A204.1 (cell line): Measurements from ENCODE around the gene PRPF6.
"Not testable (repeated sequence)": the region's sequence is repeated elsewhere in the genome, so short reads cannot be mapped to it uniquely, and the experiment has no call there.

Experiments used
- FAIRE-seq: peaks from 2 replicates; lab custom pipeline; 2012; peaks lifted over from hg19 to GRCh38; lab: Jason Lieb, UNC

Gene PRPF6

DNA sequence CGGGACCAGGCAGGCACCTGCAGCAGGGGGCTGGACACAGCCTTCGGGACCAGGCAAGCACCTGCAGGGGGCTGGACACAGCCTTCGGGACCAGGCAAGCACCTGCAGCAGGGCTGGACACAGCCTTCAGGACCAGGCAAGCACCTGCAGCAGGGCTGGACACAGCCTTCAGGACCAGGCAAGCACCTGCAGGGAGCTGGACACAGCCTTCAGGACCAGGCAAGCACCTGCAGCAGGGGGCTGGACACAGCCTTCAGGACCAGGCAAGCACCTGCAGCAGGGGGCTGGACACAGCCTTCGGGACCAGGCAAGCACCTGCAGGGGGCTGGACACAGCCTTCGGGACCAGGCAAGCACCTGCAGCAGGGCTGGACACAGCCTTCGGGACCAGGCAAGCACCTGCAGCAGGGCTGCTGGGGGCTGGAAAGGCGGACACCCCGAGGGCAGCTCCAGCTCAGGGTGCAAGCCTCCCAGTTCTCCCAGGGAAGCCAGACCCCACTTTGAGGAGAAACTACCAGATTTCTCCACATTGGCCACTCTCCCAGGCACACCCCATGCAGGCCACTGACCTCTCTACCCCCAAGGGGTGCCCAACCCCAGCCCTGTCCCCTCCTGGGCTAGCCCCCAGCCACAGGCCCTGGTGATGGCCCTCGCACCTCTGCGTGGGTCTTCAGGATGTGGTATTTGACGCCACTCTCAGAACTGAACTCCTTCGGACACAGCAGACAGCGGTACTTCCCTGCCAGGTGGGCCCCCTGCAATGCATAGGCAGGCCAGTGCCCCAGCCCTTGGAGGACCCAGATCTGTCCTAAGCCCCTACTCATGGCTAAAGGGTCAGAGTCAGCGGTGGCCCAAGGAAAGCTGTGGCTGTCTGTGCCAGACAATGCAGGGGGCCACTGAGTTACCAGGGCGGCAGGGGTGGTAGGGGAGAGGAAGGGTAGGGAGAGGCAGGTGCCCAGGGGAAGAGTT, 20.0 kb upstream of the PRPF6 start:
- FAIRE-seq = not testable (repeated sequence)

DNA sequence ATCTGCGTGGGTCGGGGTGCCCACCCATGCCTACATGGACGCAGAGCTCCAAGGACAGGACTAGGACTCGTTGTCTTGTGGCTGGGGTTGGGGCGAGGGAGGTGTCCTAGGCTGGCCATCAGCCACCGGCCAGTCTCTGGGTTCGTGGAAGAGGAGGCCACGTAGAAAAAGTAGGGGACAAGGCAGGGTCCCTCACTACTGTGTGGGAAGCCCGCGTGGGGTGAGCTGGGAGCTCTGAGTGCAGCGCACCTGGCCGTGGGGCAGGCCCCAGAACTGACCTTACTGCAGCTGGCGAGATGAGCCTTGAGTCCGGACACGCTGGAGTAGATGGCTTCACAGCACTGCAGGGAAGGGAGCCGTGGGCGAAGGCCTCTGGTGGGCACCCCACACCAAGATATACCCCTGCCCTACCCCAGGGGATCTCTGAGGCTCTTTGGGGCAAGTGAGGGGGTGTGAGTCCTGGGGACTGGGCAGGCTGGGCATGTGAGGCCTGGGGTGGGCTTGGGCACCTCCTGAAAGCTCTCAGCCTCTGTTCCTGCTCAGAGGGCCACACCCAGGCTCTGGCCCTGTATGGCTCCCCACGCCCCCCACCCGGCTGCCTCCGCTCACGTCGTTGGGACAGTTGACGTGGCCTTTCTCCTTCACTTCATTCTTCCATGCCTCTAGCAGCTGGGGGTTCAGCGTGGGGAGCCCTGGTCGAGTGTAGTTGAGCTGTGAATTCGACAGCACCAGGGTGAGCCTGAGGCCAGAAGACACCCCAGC, 19.1 kb upstream of the PRPF6 start:
- no peak for FAIRE-seq

DNA sequence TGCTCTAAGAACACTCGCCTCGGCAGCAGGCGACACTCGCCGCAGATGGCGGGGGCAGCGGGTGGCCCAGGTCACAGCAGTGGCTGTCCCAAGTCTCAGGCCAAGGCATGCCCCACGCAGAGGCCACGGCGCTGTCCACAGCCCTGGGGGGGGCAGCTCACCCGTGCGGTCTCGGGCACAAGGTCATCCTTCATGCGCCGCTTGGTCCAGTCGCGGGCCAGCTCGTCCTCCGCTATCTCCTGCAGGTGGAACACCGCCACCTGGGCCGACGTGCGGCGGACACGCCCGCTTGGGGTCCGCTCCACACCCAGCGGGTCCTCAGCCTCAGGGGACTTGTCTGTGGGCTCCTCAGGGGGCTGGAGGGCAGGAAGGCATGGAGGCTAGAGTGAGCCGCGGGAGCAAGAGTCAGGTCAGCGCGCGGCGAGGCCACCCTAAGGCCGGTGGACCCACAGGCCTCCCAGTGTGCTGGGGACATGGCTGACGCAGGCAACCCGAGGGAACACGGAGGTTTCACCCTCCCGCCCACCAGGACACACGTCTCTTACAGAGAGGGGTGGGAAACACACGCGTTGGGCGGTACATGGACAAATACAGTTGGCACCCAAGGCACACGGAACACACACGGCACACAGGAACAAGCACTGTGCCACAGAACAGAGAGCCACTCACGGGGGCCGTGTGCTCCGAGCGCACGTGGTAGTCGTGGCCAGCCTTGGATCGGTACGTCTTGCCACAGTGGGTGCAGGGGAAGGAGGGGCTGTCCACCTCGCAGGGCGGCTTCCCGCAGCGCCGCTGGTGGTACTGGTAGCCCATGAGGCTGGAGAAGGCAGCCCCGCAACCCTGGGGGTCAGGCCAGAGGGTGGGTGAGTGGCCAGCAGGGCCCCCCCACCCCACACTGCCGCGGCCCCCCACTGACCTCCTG, 18.2 kb upstream of the PRPF6 start:
- FAIRE-seq = no peak

DNA sequence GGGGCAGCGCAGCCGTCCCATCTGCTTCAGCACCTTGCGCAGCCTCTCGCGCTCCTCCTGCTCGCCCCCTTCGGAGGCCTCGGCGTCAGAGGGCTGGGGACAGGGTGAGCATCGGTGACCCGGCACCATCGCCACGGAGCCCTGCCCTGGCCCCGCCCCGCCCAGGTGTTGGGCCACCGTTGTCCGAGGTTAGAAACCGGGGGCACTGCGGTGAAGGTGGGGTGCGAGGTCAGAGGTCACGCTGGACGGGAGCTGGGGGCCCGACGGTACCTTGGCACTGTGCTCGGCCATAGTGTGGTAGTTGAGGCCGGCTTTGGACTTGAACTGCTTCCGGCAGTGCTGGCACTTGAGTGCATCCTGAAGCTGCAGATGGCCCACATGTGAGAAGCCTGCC, 17.6 kb upstream of the PRPF6 start:
- no peak for FAIRE-seq

DNA sequence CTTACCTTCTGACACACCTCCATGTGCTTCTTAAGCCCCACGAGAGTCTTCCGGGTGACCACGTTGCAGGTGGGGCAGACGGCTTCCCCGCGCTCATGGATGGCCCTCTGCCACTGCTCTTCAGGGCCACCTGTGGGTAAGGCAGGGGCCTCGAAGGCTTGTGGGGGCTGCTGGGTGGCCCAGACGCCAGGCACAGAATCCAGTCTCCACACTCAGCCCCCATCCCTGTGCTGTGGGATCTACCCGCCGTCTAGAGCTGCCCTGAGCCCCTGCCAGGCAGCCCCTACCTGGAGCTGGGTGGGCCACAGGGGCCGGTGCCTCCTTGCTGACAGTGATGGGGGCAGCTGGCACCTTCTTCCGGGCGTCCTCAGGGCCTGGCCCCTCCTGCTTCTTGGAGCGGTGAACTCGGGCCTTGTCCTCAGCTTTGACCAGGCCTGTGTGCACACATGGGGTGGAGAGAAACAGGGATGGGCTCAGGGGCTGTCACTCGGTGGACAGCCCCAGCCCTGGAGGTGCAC, 17.1 kb upstream of the PRPF6 start:
- FAIRE-seq = no peak

DNA sequence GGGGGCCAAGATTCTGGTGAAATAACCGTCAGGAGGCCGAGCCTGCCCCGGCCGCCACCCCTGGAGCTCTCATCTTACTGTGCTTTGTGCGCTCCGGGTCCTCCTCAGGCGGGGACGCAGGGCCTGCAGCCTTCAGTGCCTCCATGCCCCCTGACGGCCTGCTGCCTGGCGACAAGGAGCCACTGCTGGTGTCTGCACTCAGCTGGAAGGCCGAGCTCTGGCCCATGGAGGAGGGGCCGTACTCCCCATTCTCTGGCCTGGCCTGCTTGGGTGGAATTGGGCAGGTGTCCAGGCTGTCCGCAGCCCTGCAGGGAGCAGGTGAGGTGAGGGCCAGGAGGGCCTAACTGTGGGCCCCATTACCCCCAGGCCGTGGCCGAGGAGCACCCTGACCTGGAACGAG, 16.5 kb upstream of the PRPF6 start:
- no peak for FAIRE-seq

DNA sequence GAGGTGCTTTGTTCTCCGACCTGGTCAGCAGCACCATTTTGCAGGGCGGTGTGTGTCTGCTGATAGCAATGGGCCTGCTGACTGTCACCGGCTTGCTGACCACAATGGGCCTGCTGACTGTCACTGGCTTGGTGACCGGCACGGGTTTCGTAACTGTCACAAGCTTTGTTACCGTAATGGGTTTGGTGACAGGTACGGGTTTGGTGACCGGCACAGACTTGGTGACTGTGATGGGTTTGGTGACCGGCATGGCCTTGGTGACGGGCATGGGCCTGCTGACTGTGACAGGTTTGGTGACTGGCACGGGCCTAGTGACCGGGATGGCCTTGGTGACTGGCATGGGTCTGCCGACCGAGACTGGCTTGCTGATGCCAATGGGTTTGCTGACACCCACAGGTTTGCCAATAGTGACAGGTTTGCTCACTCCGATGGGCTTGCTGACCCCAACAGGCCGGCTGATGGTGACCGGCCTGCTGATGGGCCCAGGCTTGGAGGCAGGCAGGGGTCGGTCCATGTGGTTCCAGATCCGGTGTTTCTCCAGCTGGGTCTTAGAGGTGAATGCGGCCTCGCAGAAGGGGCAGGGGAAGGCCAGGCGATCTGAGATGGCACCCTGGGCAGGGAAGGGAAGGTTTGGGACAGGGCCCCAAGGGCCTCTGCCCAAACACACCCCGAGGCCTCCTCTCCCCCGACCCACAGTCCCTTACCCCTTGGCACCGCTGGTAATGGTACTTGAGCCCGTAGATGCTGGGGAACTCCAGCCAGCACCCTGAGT, 14.6 kb upstream of the PRPF6 start:
- FAIRE-seq = no peak

DNA sequence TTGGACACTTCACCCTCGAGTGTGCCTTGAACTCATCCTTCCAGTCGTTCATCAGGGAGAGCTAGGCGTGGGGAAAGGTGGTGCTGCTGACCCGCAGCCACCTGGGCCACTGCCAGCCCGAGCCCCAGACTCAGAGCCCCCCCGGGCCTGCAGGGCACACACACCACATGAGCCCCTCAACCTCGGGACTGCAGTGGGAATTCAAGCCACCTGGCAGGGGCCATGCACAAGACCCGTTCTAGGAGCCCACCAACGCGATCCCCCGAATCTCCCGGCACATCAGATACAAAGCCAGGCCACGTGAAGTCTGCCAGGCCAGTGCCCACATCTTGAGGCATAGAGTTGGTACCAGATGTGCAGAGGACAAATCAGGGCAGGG, 14.0 kb upstream of the PRPF6 start:
- FAIRE-seq = no peak

DNA sequence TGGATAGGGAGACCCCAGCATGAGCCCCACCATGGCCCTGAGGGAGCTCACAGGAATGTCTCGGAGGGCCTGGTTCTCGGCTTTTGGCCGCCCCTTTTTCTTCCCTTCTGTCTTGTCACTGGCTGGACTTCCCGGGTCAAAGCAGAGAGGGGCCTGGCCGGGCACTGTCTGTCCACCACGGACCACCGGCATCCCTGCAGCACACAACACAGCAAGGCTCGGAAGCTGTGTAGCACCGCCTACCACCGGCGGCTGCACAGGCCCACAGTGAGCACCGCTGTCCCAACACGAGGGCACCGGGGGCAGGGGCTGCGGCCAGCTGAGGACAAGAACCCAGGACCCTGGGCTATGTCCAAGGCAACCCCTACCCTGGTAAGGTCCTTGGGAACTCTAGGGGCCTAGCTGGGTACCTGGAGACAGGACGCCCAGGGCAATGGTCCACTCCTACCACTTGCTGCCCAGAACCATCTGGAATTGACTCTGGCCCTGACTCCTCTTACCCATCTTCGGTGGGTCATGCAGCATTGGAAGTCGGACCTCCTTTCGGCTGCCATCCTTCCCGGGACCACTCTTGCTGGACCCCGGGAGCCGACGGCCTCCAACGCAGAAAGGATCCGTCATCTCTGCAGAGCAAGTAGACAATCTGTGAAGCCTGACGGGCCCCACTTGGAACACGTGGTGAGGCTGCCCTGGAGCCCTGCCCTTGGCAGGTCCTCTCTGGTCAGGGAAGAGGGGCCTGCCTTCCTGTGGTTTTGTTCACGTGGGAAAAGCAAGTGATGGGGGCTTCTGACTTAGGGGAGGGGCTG, 13.4 kb upstream of the PRPF6 start:
- no peak for FAIRE-seq

DNA sequence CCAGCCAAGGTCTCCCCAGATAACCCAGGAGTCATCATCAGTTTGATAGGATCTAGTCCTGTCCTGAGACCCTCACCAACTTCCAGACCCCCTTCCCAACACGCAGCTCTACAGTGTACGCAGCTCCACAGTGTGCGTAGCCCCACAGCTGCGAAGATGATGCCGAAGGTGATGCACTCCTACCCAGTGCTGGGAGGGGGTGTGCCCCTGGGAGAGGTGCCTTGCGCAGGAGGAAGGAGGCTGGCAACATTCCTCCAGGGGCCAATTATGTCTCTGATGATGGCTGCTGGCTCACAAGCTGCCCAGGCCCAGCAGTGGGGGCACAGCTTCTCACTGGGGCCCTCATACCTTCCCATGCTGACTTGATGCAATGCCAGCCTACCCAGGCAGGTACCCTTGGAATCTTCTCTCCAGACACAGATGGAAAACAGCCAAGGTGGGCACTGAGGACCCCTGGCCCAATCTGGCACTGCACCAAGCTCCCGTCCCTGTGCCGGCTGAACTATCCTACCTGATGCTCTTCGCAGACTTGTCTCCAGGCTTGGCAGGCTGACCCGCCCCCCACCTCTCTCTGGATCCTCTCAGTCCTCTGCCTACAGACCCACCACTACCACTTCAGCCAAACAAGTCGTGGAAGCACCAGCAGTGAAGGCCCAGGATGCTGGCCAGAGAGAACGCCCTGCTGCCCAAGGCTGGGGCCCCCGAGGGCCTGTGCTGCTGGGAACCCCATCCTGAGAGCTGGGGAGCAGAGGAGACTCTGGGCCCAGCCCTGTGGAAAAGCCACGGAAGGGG, 12.6 kb upstream of the PRPF6 start:
- no peak for FAIRE-seq

DNA sequence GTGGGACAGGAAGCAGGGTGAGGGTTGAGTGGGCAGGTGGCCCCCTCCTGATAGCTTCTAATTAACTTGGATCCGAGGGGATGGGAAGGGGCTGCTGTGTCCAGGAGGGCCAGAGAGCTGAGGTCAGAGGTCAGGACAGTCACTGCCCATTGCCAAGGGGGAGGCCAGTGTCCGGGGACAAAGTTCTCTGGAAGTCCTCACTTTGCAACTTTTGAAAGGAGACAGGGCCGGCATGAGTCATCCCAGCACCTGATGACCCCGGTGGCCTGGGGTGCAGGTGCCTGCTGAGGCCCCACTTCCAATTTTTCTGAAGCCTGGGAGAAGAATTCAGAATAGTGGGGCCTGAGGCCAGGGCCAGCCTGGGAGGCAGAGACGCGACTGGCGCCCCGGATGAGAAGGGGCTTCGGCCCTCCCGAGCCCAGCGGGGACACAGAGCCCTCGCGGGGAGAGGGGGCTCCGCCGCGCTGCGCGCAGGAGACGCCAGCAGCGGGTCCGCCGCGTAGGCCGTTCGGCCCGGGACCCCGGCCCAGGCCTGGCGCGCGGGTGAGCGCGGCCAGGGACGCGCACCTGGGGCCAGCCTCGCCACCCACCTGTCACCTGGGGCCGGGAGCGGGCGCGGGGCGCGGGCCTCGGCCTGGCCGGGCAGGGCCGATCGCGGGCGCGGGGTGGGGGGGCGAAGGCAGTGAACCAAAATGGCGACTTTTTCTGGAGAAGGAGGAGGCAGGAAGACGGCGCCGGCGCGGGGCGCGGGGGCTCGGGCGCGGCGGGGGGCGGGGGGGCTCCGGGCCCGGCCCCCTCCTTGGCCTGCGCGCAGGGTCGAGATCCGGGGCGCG, 11.8 kb upstream of the PRPF6 start:
- FAIRE-seq = no peak

DNA sequence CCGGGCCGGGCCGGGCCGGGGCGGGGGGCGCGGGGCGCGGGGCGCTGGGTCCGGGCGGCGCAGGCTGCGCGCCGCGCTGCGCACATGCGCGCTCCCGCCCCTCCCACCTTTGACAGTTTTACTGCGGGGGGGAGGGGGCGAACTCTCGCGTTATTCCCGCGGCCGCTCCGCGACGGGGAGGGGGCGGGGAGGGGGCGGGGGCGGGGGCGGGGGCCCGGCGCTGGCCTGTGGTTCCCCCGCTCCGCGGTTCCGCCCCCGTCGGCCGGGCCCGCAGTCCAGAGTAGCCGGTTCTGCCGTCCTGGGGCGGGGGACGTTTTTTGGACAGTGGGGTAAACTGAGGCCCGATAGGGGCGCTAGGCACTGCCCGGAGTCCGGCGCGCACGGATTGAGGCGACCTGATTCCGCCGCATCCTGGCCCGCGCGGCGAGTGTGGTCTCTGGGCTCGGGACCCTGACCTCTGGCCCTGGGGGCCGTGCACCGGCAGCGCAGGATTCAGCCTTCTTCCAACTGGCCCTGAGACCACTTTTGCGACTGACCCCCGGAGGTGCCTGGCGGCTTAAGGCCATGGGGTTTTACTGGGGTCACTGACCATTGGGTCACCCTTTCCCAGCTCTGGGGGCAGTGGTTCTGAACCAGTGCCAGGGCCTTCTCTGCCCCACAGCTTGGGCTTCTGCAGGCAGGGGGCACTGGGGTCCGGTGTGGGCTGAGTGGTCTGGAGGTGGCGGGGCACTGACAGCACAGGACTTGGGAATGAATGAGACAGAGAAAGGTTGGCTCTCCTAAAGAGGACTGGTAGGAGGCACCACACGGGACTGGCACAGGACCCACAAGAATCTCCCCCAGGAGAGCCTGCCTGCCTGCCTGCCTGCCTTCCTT, 10.9 kb upstream of the PRPF6 start, which contains the start of gene ZNF512B:
ZNF512B (minus strand) TSS at position 93 of the 876 bp plus-strand sequence. CDS start 1,980 bp downstream, outside the sequence.
- FAIRE-seq = no peak

DNA sequence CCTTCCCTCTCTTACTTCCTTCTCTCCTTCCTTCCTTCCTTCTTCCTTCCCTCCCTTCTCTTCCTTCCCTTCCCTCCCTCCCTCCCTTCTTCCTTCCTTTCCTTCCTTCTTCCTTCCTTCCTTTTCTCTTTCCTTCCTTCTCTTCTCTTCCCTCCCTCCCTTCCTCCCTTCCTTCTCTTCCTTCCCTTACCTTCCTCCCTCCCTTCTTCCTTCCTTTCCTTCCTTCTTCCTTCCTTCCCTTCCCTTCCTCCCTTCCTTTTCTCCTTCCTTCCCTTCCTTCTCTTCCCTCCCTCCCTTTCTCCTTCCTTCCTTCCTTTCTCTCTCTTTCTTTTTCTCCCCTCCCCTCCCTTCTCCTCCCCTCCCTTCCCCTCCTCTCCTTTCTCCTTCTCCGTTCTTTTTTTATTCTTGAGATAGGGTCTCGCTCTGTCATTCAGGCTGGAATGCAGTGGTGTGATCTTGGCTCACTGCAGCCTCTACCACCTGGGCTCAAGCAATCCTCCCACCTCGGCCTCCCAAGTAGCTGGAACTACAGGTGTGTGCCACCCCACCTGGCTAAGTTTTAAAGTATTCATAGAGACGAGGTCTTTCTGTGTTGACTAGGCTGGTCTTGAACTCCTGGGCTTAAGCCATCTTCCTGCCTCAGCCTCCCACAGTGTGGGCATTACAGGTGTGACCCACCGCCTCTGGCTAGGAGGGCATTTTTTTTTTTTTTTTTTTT, 10.1 kb upstream of the PRPF6 start:
- no peak for FAIRE-seq

DNA sequence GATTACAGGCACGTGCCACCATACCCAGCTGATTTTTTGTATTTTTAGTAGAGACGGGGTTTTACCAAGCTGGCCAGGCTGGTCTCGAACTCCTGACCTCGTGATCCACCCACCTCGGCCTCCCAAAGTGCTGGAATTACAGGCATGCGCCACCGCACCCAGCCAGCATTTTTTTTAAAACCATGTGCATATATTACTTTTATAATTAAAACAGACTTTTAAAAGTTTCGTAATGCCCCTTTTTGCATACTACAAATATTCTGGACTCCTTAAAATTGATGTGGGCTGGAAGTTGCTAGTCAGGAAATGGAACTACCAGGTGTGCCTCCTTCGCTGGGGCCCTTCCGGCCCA, 9.0 kb upstream of the PRPF6 start:
- FAIRE-seq = not testable (repeated sequence)

DNA sequence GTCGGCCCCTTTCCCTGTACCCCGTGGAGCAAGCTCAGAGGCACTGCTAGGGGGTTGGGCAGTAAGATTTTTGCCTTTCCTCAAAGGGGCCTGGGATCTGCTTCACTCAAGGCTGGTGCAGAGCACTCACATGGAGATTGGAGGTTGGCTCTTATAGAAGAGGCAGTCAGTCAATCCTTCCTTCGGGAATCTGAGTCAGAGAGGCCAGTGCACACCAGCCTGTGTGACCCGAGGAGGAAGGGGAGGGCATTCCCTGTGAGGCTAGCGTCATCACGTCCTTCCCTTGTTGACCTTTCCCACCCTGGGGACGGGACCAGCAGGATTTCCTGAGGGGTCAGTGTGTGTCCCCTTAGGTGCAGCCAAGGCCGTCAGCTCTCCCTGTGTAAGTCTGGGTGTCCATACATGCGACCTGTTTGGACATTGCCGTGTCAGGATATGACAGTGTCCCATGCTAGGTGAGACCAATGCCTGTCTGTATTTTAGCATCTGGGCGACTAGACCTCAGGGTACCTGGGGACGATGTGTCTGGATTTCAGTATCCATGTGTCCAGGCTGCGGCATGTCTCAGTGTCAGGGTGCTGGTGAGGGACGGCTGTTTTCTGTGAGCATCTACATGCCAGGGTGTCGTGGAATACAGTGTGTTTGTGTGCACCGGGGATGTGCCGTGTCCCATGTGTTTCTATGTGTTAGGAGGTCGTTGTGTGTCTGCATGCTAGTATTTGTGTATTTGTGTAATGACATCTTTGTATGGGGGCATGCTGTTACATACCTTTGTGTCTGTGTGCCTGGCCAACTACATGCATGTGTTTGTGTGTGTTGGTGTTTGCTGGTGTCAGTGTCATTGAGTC, 8.4 kb upstream of the PRPF6 start:
- FAIRE-seq = no peak

DNA sequence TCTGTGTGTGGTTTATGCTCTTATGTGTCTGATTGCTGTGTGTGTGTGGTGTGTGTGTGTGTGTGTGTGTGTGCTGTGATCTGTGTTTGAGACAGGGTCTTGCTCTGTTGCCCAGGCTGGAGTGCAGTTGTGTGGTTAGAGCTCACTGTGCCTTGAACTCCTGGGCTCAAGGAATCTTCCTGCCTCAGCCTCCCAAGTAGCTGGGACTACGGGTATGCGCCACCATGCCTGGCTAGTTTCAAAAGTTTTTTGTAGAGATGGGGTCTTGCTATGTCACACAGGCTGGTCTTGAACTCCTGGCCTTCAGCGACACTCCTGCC, 7.8 kb upstream of the PRPF6 start:
- FAIRE-seq = no peak
